Fibroblast of peridontal ligament (primary cell): ENCODE data around the gene IGF2.

Experiments
- DNase-seq: peaks from one replicate; pipeline ENCODE4 v3.0.0-alpha.2; 2010; ENCODE audit errors: extremely low read depth

Gene IGF2

DNA sequence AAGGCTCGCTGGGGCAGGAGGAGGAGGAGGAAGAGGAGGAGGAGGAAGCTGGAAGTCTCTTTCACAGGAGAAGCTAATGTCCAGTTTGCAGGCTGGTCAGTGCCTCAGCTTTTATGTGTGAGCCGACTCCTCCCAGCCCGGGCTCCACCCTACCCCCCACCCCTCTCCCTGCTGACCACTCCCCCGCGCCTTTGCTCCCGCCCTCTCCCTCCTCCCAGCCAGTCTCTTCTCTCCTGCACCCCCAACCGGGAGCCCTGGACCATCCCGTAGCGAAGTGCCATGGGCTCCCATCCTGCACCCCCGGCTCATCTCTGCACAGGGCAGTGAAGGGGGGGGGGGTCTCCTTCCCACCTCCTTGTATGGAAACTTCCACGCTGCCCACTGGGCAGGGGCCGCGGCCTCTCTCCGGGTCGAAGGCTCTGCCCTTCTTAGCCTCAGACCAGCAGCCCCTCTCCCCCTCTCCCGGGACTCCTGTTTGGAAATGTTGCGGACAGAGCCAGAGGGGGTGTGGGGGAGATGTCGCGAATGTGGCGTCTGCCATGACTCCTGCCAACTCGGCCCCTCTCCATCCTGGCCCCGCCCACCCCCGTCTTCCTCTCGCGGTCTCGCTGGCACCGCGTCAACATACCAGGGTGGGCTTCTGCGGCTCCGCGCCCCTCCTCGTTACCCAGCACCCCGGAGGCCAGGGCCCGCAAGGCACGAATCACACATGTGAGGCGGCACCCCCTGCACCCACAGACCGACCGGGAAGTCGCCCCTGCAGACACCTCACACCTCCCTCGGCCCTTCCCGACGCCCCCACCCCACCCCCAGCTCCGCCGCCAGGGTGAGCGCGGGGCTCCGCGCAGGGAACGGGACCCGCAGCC, 1.8 kb downstream of the IGF2 start:
- peak; percentile 10 for DNase-seq

DNA sequence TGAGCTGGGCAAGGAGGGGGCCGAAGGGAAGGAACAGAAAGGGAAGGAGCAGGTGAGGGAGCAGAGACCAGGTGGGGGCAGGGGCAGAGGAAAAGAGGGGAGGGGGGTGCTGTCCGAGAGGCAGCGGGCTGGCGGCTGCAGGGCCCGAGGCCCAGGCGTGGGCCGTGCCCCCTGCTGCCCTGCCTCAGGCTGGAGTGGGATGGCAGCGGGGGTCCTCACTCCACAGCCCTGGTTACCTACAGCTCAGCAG, 2.3 kb downstream of the IGF2 start:
- DNase-seq = no peak

DNA sequence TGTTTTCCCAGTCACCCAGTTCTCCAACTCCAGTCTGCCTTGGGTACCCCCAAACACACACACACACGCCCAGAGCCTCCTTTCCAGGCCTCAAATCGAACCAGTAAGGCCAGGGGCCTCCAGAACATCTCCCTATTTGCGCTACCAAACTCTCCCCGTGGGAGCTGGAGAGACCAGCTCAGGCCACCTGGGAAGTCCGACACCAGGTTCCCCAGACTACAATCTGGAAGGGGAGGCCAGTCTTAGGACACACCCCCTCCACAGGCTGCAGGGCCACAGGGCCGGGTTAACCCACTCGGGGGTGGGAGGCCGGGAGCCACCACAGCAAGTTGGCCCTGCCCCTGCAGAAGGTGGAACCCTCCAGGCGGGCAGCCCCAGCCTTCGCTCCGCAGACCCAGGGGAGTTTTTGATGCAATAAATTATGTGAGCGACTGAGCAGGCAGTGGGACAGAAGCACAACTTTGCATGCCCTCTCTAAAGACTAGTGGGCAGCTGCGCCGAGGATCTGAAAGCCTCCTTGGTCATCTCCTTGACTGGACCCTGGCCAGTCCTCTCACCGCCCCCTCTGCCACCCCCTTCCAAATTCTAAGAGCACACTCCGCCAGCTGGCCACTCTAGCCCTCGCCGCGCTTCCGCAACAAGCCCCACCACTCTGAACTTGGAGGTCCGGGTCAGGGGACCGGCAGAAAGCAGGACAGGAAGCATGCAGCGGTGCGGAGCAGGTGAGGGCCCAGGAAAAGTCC, 2.8 kb downstream of the IGF2 start:
- no peak for DNase-seq

DNA sequence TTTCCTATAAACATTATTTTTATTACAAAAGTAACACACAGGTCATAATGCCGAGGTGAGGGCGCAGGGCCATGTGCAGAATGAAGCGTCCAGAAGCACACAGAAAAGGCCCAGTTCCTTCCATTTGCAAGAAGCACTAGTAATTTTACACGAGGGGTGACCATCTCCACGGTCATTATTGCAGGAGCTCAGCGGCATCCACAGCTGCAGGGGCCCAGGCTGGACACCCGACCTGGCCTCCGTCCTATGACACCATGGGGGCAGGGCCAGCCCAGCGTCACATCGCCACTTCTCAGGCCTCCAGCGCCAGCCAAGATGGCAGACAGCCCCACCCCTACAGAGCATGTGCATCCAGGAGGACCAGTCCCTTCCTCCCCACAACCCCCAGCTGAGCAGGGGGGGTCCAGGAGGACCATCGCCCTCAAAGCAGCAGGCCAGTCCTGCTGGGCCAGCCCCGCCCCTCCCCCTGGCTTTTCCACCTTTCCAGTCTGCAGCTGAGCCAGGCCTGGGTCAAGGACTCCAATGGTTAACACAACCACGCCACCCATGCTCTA, 3.5 kb downstream of the IGF2 start:
- DNase-seq = no peak

DNA sequence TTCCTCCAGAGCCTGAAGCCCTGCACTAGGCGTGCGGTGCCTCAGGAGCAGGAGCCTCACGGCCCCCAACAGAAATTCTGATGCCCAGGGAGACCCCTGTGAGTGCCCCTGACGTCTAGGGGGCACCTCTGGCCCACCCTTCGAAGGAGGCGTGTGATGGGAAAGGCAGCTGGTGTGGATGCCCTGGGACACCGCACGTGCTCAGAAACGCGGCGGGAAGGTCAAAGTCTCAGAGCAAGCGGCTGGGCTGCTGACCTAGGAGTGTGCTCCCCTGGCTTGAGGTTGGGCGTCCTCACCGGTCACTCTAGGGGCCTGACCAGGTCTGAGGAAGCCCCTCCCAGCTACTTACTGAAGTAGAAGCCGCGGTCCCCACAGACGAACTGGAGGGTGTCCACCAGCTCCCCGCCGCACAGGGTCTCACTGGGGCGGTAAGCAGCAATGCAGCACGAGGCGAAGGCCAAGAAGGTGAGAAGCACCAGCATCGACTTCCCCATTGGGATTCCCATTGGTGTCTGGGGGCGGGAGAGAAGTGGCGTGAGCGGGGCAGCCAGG, 4.1 kb downstream of the IGF2 start:
- no peak for DNase-seq

DNA sequence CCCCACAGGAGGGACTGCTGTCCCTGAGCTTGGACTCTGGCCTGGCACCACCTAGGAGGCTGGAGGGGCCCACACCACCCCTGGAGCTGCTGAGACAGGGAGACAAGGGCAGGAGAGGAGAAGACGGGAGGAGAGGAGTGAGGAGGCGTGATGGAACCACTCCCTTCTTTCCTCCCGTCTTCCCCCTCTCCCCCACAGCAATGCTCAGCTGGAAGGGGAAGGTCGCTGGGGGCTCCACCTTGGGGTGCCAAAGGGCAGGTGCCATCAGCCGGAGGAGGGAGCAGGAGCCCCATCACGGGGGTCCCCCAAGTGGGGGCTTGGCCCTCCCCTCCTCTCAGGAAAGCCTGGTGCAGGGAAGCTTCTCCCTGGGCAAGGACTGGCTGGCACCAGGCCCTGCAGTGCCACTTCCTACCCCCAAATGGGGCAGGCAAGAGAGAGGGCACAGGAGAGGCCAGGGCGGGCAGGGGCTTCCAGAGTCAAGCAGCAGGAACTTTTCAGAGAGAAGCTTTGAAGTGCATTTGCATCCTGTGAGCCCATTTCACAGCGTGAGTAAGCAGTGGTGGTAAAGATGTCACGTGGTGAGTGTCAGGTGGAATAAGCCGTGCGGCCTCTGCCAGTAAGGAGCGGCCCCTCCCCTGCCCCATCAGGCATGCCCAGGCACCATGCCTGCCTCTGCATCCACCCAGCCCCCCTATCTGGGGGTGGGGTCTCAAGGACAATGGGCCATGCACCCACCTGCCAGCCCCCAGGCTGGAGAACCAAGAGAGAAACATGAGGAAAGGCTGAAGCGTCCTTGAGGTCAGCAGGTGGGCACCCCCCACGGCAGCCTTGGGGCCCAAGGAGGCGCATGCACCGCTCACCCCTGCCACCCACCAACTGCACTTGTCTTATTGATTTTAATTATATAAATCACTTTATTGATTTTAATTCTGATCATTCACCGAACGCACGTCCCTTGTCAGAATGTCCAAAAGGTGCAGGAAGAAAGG, 4.9 kb downstream of the IGF2 start:
- DNase-seq = no peak

DNA sequence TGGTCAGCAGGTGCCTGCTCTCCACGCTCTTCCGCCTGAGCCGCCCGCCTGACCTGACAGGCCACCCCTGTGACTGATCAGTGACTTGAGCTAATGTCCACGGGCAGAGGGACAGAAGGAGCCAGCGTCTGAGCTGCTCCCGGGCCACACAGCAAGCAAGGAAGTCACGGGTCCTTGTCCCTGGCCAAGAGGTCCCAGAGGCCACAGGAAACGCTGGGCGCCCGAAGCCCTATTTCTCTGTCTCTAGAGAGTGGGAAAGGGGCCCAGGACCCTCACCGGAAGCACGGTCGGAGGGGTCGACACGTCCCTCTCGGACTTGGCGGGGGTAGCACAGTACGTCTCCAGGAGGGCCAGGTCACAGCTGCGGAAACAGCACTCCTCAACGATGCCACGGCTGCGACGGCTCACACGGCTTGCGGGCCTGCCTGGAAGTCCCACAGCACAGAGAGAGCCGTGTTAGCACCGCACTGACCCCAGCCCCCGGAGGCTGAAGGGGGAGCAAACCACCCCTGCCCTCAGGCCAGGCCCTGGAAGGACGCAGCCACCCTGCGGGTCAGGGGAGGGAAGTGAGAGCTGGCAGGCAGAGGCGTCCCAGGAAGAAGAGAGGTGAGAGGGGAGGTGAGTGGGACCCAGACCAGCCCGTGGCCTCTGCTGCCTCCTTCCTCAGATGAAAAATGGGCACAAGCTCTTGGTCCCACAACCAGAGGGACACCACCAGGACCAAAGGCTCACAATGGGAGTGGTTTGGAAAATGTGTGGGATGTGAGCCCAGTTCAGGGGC, 5.8 kb downstream of the IGF2 start:
- DNase-seq = no peak

DNA sequence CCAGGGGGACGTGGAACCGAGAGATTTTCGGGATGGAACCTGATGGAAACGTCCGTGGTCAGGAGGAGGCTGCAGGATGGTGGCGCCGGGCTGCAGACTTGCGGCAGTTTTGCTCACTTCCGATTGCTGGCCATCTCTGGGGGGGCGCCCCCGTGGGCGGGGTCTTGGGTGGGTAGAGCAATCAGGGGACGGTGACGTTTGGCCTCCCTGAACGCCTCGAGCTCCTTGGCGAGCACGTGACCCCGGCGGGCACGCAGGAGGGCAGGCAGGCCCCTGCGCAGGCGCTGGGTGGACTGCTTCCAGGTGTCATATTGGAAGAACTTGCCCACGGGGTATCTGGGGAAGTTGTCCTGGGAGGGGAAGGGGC, 6.3 kb downstream of the IGF2 start:
- DNase-seq = no peak

DNA sequence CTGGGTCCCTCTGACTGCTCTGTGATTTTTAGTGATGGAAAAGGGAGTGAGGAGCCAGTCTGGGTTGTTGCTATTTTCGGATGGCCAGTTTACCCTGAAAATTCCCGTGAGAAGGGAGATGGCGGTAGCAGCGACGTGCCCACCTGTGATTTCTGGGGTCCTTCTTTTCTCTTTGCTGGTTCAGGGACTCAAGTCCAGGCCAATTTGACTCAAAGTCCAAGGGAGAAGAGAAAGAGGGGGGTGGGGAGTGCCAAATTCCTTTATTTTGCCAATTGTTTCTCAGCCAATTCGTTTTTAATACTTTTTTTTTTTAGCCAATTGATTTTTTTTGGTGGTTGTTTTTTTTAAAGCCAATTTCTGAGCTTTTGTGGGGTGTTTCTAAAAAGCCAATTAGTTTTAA, 6.9 kb downstream of the IGF2 start:
- no peak for DNase-seq

DNA sequence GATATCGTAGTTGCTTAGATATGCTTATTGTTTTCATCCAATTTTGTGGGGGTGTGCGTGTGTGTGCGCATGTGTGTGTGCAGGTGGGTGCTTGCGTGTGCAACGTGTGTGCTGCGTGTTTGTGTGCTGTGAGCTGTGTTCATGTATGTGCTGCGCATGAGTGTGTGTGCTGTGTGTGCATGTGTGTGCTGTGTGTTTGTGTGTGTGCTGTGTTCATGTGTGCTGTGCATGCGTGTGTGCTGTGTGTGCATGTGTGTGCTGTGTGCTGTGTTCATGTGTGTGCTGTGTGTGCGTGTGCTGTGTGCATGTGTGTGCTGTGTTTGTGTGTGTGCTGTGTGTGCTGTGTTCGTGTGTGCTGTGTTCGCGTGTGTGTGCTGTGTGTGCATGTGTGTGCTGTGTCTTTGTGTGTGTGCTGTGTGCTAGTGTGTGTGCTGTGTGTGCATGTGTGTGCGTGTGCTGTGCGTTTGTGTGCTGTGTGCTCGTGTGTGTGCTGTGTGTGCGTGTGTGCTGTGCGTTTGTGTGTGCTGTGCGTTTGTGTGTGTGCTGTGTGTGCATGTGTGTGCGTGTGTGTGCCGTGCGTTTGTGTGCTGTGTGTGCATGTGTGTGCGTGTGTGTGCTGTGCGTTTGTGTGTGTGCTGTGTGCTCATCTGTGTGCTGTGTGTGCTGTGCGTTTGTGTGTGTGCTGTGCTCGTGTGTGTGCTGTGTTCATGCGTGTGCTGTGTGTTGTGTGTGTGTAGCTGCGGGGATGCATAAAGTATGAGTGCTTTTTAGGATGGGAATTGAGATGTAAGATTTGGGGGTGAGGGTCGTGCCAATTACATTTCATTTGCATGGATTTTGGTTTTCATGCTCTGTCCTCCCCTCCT, 7.6 kb downstream of the IGF2 start:
- DNase-seq = no peak

DNA sequence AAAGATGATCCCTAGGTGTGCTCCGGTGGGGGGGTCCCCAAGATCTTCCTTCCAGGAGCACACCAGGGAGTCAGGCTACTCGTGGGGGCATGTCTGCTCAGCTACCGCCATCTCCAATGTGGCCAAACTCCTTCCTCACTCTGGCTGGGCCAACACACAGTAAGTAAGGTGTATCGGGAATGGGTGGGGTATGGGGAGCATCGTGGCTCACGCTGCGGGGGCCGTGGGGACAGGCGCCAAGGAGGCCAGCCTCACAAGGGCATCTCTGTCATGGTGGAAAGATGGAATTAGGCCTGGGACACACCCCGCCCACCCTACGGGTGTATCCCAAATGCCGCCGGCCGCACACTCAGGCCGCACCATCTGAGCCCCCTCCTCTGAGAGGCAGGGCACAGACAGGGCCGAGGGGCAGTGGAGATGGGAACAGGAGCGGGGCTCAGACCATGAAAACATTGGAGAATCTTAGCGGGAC, 8.3 kb downstream of the IGF2 start:
- no peak for DNase-seq

DNA sequence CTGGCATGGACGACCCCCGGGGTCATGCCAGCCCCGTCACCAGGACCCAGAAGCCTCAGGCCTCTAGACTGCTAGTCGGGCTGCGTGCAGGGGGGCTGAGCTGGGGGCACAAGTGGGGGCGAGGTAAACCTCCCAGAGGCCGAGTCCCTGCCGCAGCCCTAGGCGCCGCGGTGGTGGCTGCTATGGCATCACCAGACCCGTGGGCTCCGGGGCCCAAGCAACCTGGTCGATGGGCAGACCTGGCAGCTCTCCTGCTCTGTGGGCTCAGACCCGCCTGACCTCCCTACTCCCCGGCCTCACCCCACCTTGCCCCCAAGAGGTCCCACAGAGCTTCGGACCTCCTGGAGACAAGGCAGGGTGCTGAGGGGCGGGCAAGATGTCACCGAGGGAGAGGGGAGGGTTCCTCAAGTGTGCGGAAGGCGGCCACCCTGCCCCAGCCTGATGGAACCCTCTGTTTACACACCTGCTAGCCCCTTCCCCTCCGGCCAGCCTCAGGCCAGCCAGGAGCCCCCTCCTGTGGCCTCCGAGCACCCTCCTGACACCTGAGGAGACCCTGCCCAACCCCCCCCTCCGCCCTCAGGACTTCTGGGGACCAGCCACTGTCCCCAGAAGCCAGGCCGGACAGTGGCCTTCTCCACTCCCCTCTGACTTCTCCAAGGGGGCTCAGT, 9.4 kb downstream of the IGF2 start:
- no peak for DNase-seq

DNA sequence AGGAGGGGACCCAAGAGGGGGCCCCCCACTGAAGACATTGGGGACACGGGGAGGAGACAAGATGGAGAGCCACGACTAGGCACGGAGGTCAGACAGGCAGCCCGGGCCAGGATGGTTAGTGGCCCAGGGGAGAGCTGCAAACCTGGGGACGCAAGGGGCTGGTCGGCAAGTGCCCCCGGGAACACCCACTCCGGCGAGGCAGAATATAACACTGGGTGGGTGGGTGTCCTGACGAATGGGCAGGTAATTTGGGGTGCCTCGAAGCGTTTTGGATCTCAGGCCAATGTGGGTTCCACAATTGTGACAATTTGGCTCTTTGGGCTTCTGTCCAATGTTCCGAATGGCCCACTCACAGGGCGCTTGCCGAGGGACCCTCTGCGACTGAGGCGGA, 9.9 kb downstream of the IGF2 start:
- no peak for DNase-seq

DNA sequence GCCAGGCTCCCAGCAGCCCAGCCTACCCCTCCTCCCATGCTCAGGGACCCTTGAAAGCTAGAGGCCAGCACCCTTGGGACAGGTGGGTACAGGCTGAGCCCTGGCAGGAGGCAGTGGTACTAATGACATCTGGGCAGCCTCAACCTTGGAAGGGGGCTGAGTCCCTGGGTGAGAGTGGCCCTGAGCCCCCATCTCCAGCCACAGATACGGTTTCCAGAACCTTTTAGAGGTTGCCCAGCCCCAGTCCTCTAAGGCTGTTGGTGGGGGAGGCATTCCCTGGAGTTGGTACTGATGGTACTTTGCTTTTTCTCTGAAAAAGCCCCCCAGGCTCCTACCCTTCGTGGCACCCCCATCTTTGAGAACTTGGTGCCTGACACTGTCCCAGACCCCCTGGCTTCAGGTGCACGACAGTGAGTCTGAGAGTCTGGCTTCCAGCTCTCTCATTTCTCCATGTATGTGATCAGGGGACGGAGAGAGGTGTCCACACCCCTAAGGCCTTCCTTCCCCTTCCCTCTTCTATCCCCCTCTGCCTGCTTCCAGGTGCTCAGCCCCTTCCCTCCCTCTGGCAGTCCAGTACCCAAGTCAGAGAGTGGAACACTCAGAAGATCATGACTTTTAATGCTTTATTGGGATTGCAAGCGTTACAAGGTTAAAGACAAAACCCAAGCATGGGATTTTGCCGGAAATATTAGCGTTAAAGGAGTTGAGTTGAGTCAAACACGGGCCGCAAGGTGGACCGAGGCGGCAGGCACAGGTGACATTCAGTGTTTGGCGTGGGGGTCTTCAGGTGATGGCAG, 10.5 kb downstream of the IGF2 start:
- no peak for DNase-seq

DNA sequence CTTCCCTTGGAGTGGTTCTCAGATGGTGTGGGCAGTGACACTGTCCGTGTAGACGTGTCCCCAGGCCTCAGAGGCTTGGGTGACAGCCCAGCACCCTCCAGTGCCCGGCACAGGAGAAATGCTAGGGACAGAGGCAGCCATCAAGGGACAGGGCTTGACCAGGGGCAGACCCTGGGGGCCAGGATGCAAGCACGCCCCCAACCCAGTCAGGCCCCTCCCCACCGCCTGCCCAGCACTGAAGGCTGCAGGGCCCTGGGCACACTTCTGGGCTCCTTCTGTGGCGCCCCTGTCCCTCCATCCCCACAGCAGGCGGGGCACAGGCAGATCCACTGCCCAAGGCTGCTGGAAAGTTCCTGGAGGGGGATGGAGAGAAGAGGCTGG, 11.1 kb downstream of the IGF2 start:
- DNase-seq = no peak

DNA sequence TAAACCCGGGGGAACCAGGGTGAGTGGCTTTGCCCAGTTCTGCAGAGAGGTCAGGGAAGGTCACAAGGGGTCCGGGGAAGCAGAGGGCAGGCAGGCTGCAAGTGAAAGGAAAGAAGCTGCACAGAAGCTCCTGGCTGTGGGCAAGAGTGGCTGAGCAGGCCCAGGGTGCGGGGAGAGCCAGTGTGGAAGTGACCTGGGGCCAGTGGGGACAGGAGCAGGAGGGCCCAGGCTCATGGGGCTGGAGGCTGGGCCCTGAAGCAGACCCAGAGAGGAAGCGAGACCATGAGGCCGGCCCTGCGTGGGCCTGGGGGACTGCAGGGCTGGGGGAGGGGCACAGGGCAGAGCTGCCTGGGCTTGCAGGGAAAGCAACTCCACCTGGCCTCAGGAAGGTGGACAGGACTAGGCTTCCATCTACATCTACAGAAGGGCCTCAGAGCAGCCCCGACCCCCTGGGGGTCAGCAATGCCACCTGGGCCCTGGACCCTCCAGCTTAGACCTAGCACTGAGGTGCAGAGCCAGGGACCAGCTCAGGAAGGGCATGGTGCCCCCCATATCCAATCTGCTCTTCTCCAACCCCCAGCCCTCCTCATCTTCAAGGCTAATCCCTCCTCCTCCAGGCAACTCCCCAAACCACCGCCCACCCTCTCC, 11.6 kb downstream of the IGF2 start:
- DNase-seq = no peak

DNA sequence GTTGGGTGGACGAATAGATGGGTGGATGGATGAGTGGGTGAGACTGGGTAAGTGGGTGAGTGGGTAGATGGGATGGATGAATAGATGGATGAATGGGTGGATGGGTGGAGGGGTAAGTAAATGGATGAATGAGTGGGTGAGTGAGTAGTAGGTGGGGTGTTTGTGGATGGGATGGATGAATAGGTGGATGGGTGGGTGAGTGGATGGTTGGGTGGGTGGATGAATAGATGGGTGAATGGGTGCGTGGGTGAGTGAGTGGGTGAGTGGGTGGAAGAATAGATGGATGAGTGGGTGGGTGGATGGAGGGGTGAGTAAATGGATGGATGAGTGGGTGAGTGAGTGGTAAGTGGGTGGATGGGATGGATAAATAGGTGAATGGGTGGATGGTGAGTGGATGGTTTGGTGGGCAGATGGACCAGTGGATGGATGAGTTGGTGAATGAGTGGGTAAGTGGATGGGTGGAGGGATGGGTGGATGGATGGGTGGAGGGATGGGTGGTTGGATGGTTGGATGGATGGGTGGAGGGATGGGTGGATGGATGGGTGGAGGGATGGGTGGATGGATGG, 12.6 kb downstream of the IGF2 start:
- no peak for DNase-seq
